NAMALWA (cell line): ENCODE data around the gene CIB4.

ENCODE experiments used
- DNase-seq: peaks from one replicate; pipeline ENCODE4 v3.0.0-alpha.2; 2015; ENCODE audit warnings: low spot score

Gene CIB4

GRCh38 chr2:26581991-26582842 is 58.9 kb downstream of the CIB4 start:
- DNase-seq, result no peak

GRCh38 chr2:26581266-26581990 is 59.7 kb downstream of the CIB4 start:
- DNase-seq, result no peak

- no peak for DNase-seq
Measured at GRCh38 chr2:26580751-26581150, 60.4 kb downstream of the CIB4 start.

GRCh38 chr2:26580151-26580550 is 61.0 kb downstream of the CIB4 start:
- DNase-seq, result no peak

GRCh38 chr2:26579723-26580040 is 61.5 kb downstream of the CIB4 start:
- no peak for DNase-seq

- no peak for DNase-seq
Measured at GRCh38 chr2:26579025-26579722, 62.0 kb downstream of the CIB4 start.

GRCh38 chr2:26578581-26578980 is 62.6 kb downstream of the CIB4 start:
- DNase-seq, result no peak

- DNase-seq, result no peak
Measured at GRCh38 chr2:26578113-26578458, 63.1 kb downstream of the CIB4 start.

GRCh38 chr2:26577442-26578112 is 63.6 kb downstream of the CIB4 start:
- peak; percentile 65 for DNase-seq

- no peak for DNase-seq
Measured at GRCh38 chr2:26576565-26577441, 64.4 kb downstream of the CIB4 start.

- no peak for DNase-seq
Measured at GRCh38 chr2:26575836-26576564, 65.2 kb downstream of the CIB4 start.

GRCh38 chr2:26574900-26575560 is 66.1 kb downstream of the CIB4 start:
- no peak for DNase-seq

GRCh38 chr2:26574066-26574899 is 66.9 kb downstream of the CIB4 start:
- DNase-seq, result no peak

- DNase-seq, result no peak
Measured at GRCh38 chr2:26573241-26573925, 67.8 kb downstream of the CIB4 start.

GRCh38 chr2:26572591-26572990 is 68.6 kb downstream of the CIB4 start:
- no peak for DNase-seq

GRCh38 chr2:26571316-26571715 is 69.8 kb downstream of the CIB4 start:
- no peak for DNase-seq

- no peak for DNase-seq
Measured at GRCh38 chr2:26570083-26570430, 71.1 kb downstream of the CIB4 start.

GRCh38 chr2:26569216-26570082 is 71.7 kb downstream of the CIB4 start:
- DNase-seq, result no peak
